ENCODE data around the gene INMT. TPM values are rescaled to one million over a fixed set of nuclear protein-coding genes. Genes with fewer than 3 reads are reported as not detected.

The INMT gene
- total RNA-seq, 1 donor from 2014 or later = 3.4 TPM

DNA sequence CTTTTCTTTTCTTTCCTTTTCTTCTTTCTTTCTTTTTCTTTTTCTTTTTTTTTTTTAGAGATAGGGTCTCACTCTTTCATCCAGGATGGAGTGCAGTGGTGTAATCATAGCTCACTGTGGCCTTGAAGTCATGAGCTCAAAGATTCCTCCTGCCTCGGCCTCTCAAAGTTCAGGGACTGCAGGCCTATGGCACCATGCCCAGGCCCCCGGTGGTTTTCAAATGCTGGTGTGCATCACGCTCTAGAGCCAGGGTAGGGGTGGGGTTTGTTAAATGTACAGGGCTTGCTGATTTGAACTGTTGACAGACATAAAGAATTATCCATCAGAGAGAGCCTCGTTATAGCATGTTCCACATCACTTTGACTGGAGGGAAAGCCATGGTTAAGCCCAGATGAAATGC is 25.0 kb downstream of the INMT start:
- no peaks in the 10 kb centered on the region for H3K27me3 Mint-ChIP-seq (ENCODE audit: low read depth)
- H3K4me3 Mint-ChIP-seq = no peak overlapping the region
- no peak for DNase-seq (ENCODE audit: low spot score in 2 of 2, unreplicated experiment in 2 of 2)
- no peaks in the 10 kb centered on the region for H3K9me3 Mint-ChIP-seq
- H3K4me1 Mint-ChIP-seq = peaks cover 6% of the 10 kb centered on the region
- TF ChIP-seq, protein P1, sequence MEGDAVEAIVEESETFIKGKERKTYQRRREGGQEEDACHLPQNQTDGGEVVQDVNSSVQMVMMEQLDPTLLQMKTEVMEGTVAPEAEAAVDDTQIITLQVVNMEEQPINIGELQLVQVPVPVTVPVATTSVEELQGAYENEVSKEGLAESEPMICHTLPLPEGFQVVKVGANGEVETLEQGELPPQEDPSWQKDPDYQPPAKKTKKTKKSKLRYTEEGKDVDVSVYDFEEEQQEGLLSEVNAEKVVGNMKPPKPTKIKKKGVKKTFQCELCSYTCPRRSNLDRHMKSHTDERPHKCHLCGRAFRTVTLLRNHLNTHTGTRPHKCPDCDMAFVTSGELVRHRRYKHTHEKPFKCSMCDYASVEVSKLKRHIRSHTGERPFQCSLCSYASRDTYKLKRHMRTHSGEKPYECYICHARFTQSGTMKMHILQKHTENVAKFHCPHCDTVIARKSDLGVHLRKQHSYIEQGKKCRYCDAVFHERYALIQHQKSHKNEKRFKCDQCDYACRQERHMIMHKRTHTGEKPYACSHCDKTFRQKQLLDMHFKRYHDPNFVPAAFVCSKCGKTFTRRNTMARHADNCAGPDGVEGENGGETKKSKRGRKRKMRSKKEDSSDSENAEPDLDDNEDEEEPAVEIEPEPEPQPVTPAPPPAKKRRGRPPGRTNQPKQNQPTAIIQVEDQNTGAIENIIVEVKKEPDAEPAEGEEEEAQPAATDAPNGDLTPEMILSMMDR (IDR thresholded peaks at IDR 0.05; ENCODE audit: unreplicated experiment) = no peak
- peaks cover 2% of the 10 kb centered on the region for H3K36me3 Mint-ChIP-seq
- H3K27ac Mint-ChIP-seq = no peak overlapping the region

DNA sequence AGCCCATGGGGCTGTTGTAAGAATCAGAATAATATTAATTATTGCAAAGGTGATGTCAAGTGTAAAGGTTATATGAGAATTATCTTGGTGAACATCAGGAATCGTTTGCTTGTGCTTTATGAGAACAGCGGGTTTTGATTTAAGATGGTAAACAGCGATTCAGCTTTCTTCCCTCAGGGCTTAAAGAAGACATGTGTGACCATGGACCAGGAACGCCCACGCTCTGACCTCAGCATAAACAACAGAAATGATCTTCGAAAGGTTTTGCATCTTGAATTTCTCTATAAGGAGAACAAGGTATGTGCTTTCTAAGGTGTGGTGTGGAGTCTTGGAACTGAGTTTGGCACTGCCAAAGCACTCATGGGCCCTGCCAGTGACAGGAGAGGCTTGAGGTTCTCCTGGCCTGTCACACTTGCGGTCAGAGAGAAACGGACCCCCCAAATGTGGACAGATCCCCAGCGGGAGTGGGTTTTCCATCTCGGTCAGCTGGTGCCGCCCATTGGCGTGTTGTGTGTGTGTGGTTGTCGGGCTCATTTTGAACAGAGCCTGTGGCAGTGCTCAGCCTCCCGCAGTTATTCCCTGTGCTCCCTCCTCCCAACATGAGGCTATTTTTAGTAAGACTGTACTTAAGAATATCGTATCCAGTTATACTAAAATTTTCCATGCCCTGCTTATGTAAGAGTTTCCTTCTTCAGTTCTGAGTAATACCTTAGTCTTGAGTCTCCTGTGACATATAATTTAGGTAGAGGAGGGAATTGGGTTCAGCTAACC is 26.5 kb downstream of the INMT start:
- Mint-ChIP-seq H3K27me3 (ENCODE audit: low read depth) (no peaks in the 10 kb centered on the region), H3K4me3 (no peak overlapping the region), H3K27ac (no peak overlapping the region), H3K9me3 (no peaks in the 10 kb centered on the region), H3K4me1 (no peaks in the 10 kb centered on the region), H3K36me3 (peaks cover 16% of the 10 kb centered on the region)
- TF ChIP-seq, protein P1 (IDR thresholded peaks at IDR 0.05; ENCODE audit: unreplicated experiment) = no peak
- DNase-seq (ENCODE audit: low spot score in 2 of 2, unreplicated experiment in 2 of 2) = no peak

DNA sequence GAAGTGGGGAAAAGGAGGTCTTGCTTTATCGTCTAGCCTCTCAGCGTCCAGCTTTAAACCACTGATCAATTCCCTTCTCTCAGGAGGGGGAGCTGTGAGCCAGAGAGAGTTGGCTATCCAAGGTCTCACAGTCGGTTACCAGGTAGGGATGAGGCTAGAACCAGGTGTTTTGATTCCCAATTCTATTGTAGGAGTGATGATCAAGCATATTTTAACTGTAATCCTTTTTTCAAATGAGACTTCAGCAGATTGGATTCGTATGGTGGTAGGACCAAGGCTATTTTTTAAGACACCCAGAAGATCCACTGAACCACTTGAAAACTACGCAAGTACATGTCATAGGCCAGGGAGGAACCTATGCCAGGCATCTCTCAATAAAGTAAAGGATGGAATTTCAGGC is 27.6 kb downstream of the INMT start:
- no peaks in the 10 kb centered on the region for H3K4me1 Mint-ChIP-seq
- H3K9me3 Mint-ChIP-seq = no peaks in the 10 kb centered on the region
- TF ChIP-seq, protein P1 (IDR thresholded peaks at IDR 0.05; ENCODE audit: unreplicated experiment) = no peak
- H3K27me3 Mint-ChIP-seq (ENCODE audit: low read depth) = no peaks in the 10 kb centered on the region
- H3K27ac Mint-ChIP-seq = no peak overlapping the region
- H3K36me3 Mint-ChIP-seq = peaks cover 22% of the 10 kb centered on the region
- no peak overlapping the region for H3K4me3 Mint-ChIP-seq
- DNase-seq (ENCODE audit: low spot score in 2 of 2, unreplicated experiment in 2 of 2) = no peak

DNA sequence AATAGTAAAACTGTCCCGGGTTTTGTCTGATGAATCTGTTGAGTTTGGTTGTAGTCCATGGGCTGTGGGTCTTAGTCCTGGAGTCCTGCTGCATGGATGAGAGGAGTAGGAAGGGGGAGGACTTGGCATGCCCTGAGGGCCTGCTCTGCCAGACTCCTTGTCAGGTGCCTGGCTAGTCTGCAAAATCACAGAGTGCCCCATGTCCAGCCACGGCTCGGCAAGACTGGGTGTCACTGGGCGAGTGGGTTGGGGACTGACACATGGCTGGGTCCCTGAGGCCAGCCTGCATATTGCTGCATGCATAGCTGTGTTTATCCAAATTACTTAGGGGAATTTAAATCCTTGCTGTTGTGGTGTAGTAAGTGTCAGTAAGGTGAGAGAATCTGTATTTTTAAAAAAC is 29.0 kb downstream of the INMT start:
- no peak overlapping the region for H3K27ac Mint-ChIP-seq
- no peaks in the 10 kb centered on the region for H3K9me3 Mint-ChIP-seq
- H3K4me1 Mint-ChIP-seq = no peaks in the 10 kb centered on the region
- peaks cover 32% of the 10 kb centered on the region for H3K36me3 Mint-ChIP-seq
- no peak overlapping the region for H3K4me3 Mint-ChIP-seq
- H3K27me3 Mint-ChIP-seq (ENCODE audit: low read depth) = no peaks in the 10 kb centered on the region
- DNase-seq (ENCODE audit: low spot score in 2 of 2, unreplicated experiment in 2 of 2) = no peak
- TF ChIP-seq, protein P1 (IDR thresholded peaks at IDR 0.05; ENCODE audit: unreplicated experiment) = no peak

DNA sequence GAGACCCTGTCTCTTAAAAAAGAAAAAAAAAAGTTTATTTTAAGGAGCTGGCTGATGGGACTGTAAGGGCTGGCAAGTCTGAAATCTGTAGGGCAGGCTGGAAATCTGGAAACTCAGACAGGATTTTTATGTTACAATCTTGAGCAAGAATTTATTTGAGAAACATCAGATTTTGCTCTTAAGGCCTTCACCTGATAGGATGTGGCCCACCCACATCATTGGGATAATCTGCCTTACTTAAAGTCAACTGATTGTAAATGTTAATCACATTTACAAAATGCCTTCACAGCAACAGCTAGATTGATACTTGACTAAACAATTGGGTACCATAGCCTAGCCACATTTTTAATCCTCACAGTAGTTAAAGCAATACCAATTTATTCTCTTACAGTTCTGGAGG is 30.8 kb downstream of the INMT start:
- DNase-seq (ENCODE audit: low spot score in 2 of 2, unreplicated experiment in 2 of 2) = no peak
- TF ChIP-seq, protein P1 (IDR thresholded peaks at IDR 0.05; ENCODE audit: unreplicated experiment) = no peak

More for the DNA sequence above, 30.8 kb downstream of the INMT start:
- no peaks in the 10 kb centered on the region for H3K27me3 Mint-ChIP-seq (ENCODE audit: low read depth)
- no peaks in the 10 kb centered on the region for H3K9me3 Mint-ChIP-seq
- H3K4me3 Mint-ChIP-seq = no peak overlapping the region
- H3K27ac Mint-ChIP-seq = no peak overlapping the region
- peaks cover 36% of the 10 kb centered on the region for H3K36me3 Mint-ChIP-seq
- no peaks in the 10 kb centered on the region for H3K4me1 Mint-ChIP-seq
